ENCODE data around the gene KCNG2. TPM values are rescaled to one million over a fixed set of nuclear protein-coding genes. Genes with fewer than 3 reads are reported as not detected.

Gene KCNG2
- polyA plus RNA-seq, 1 of the 3 experiments (the other 2 are of a cell fraction): not detected

- ChIA-PET CTCF (no interaction called here), POLR2A (no interaction called here)
- H3K4me2 ChIP-seq: no peak overlapping the region
- TF ChIP-seq CHD2 (IDR thresholded peaks at IDR 0.05; ENCODE audit: low read length, partially characterized antibody) (no peak), NFIC (IDR thresholded peaks at IDR 0.05; ENCODE audit: borderline replicate concordance) (no peak), USF2 (IDR thresholded peaks at IDR 0.05; ENCODE audit: borderline replicate concordance, low read depth, low read length) (no peak), REST (IDR thresholded peaks at IDR 0.05; ENCODE audit: low read depth, low read length) (no peak), PBX3 (IDR thresholded peaks at IDR 0.05) (no peak), RCOR1 (IDR thresholded peaks at IDR 0.05; ENCODE audit: low read length) (no peak), TEAD4 (IDR thresholded peaks at IDR 0.05; ENCODE audit: borderline replicate concordance, insufficient read depth) (no peak), TCF12 (IDR thresholded peaks at IDR 0.05) (no peak), RFX5 (IDR thresholded peaks at IDR 0.05; ENCODE audit: low read length) (no peak), MXI1 (IDR thresholded peaks at IDR 0.05; ENCODE audit: low read depth, low read length) (no peak), FOXM1 (IDR thresholded peaks at IDR 0.05; ENCODE audit: low read depth) (no peak), MAX (IDR thresholded peaks at IDR 0.05; ENCODE audit: low read depth) (no peak), EZH2phosphoT487 (IDR thresholded peaks at IDR 0.05; ENCODE audit: borderline replicate concordance, low read depth) (no peak), TAF1 (IDR thresholded peaks at IDR 0.05; ENCODE audit: borderline replicate concordance, low read depth, low read length) (no peak), SMC3 (IDR thresholded peaks at IDR 0.05; ENCODE audit: low read depth, low read length) (no peak), NRF1 (IDR thresholded peaks at IDR 0.05; ENCODE audit: low read depth, low read length) (no peak), YY1 (IDR thresholded peaks at IDR 0.05; ENCODE audit: low read depth) (no peak), POLR2AphosphoS5 (IDR thresholded peaks at IDR 0.05; ENCODE audit: low read depth, low read length) (no peak), ZBTB33 (IDR thresholded peaks at IDR 0.05; ENCODE audit: borderline replicate concordance, low read depth) (no peak)
- H3K9ac ChIP-seq: no peak overlapping the region
- DNase-seq: no peak
- H3K4me3 ChIP-seq (ENCODE audit: low read depth in 2 of 2, low read length in 1 of 2): no peak overlapping the region
- no peaks in the 10 kb centered on the region for H3K27me3 ChIP-seq (ENCODE audit: insufficient read depth)
- H3K79me2 ChIP-seq (ENCODE audit: insufficient read depth): no peaks in the 10 kb centered on the region
- no peaks in the 10 kb centered on the region for H3K9me3 ChIP-seq
- 87% methylated on average over 25 of the region's 26 CpGs for WGBS (ENCODE audit: low lambda C conversion rate)
- no peaks in the 10 kb centered on the region for H4K20me1 ChIP-seq (ENCODE audit: insufficient read depth)
- no peaks in the 10 kb centered on the region for H3K9me2 ChIP-seq
- no peak overlapping the region for H2AFZ ChIP-seq (ENCODE audit: low read depth)
- no peaks in the 10 kb centered on the region for H3F3A ChIP-seq (replicated peaks; ENCODE audit: insufficient read depth)
- H3K4me1 ChIP-seq (ENCODE audit: control insufficient read depth in 1 of 2, insufficient read depth in 2 of 2, low read depth in 1 of 2, low read length in 1 of 2): no peaks in the 10 kb centered on the region
- H3K36me3 ChIP-seq (replicated peaks in 1 of 2; ENCODE audit: control insufficient read depth in 1 of 2, insufficient read depth in 2 of 2, low read length in 1 of 2): peaks cover 4 to 5% of the 10 kb centered on the region in 2 experiments
- no peak overlapping the region for H3K27ac ChIP-seq (ENCODE audit: low read depth in 2 of 2, low read length in 1 of 2)
These were observed 118.4 kb downstream of the KCNG2 start for GRCh38 chr18:79916128-79916494.

Measured in SK-N-SH (cell line).